K562 (cell line): ENCODE results near the gene PIP4K2C. TPM values are rescaled to one million over a fixed set of nuclear protein-coding genes. Genes with fewer than 3 reads are reported as not detected.

ENCODE experiments used
- BRD4 ChIP-seq: fragments of 200-600 bp; sonication (generic); IDR thresholded peaks from 2 replicates; pipeline ENCODE4 v1.6.1; 2017; ENCODE audit warnings: inconsistent platforms
- CBFA2T3 ChIP-seq: fragments of 450-650 bp; IDR thresholded peaks from 2 replicates; pipeline ENCODE4 v1.6.1; 2017
- CCNT2 ChIP-seq: IDR thresholded peaks from 2 replicates; pipeline ENCODE4 v1.6.1; 2011; ENCODE audit warnings: borderline replicate concordance, low read depth, mild to moderate bottlenecking, moderate library complexity, mixed read lengths, low read length; ENCODE audit not compliant: insufficient read length; ENCODE audit errors: extremely low read depth
- GTF3C2 ChIP-seq: IDR thresholded peaks from 3 replicates; pipeline ENCODE4 v1.6.1; 2011; ENCODE audit warnings: borderline replicate concordance, mild to moderate bottlenecking, moderate library complexity; ENCODE audit not compliant: insufficient read length; ENCODE audit errors: extremely low read depth
- HNRNPL ChIP-seq: fragments of 200-400 bp; formaldehyde crosslinking; IDR thresholded peaks from 2 replicates; pipeline ENCODE4 v1.6.1; 2017; ENCODE audit warnings: low read depth, mild to moderate bottlenecking, low read length
- JUNB ChIP-seq: fragments of 450-650 bp; formaldehyde crosslinking; conservative IDR thresholded peaks from 2 replicates; pipeline ENCODE4 v1.4.0; 2020; ENCODE audit warnings: mild to moderate bottlenecking
- KDM4B ChIP-seq, 2 experiments: fragments of 450-650 bp in 1 of 2; sonication (generic) in 1 of 2; IDR thresholded peaks; 2 replicates each; pipeline ENCODE4 v1.6.1; 2016 to 2017; ENCODE audit warnings: borderline replicate concordance in 2 of 2, antibody characterized with exemption in 1 of 2, low read depth in 1 of 2, mild to moderate bottlenecking in 1 of 2
- NEUROD1 ChIP-seq: fragments of 150-350 bp; IDR thresholded peaks from 2 replicates; pipeline ENCODE4 v1.6.1; 2014; ENCODE audit warnings: borderline replicate concordance, low read length, low read depth; ENCODE audit not compliant: partially characterized antibody
- PML ChIP-seq: IDR thresholded peaks from 2 replicates; pipeline ENCODE4 v1.6.1; 2012; ENCODE audit warnings: low read length, inconsistent platforms
- POLR2A ChIP-seq: fragments of 450-650 bp; conservative IDR thresholded peaks from 2 replicates; pipeline ENCODE4 v1.6.1; 2016
- POLR2AphosphoS5 ChIP-seq: IDR thresholded peaks from 2 replicates; pipeline ENCODE4 v1.6.1; 2011; ENCODE audit warnings: mild to moderate bottlenecking, low read depth, low read length, moderate library complexity; ENCODE audit not compliant: control insufficient read depth, insufficient read depth
- POLR3A ChIP-seq: IDR thresholded peaks from 2 replicates; pipeline ENCODE4 v1.6.1; 2011; ENCODE audit warnings: borderline replicate concordance, mild to moderate bottlenecking, moderate library complexity; ENCODE audit not compliant: insufficient read length, insufficient read depth; ENCODE audit errors: extremely low read depth
- RBM14 ChIP-seq: fragments of 200-400 bp; formaldehyde crosslinking; IDR thresholded peaks from 2 replicates; pipeline ENCODE4 v1.6.1; 2018; ENCODE audit warnings: low read depth, mild to moderate bottlenecking, low read length, moderate library complexity, borderline replicate concordance; ENCODE audit not compliant: insufficient read depth
- SAFB ChIP-seq: fragments of 200-400 bp; formaldehyde crosslinking; IDR thresholded peaks from 2 replicates; pipeline ENCODE4 v1.6.1; 2017; ENCODE audit warnings: low read depth, low read length, borderline replicate concordance
- SREBF1 ChIP-seq: fragments of 150-350 bp; IDR thresholded peaks from 2 replicates; pipeline ENCODE4 v1.6.1; 2014; ENCODE audit warnings: antibody characterized with exemption, low read depth, low read length, borderline replicate concordance
- SUPT5H ChIP-seq: fragments of 450-650 bp; IDR thresholded peaks from 2 replicates; pipeline ENCODE4 v1.6.1; 2016
- ZBTB49 ChIP-seq: sonication (generic); formaldehyde crosslinking; IDR thresholded peaks from 2 replicates; pipeline ENCODE4 v1.8.0; 2022; ENCODE audit warnings: missing genetic modification reagents, mild to moderate bottlenecking, borderline replicate concordance
- ZFP1 ChIP-seq: fragments of 450-650 bp; formaldehyde crosslinking; IDR thresholded peaks from 2 replicates; pipeline ENCODE4 v1.4.0; 2020; ENCODE audit warnings: mild to moderate bottlenecking, mixed read lengths
- ZKSCAN8 ChIP-seq: fragments of 200-800 bp; sonication (Bioruptor generic); IDR thresholded peaks from 2 replicates; pipeline ENCODE4 v1.6.1; 2016; ENCODE audit warnings: missing genetic modification characterization, missing compliant biosample characterization
- ZNF395 ChIP-seq: fragments of 200-800 bp; sonication (Bioruptor generic); IDR thresholded peaks from 2 replicates; pipeline ENCODE4 v1.6.1; 2017; ENCODE audit warnings: missing genetic modification characterization, missing compliant biosample characterization
- polyA plus RNA-seq, 8 experiments: library from polyadenylated mRNA; depleted of rRNA in 4 of 8; stranded (reverse) in 5 of 8; unstranded in 3 of 8; fragments of >200 nt; fragmentation: Nextera tagmentation in 2 of 8; fragmentation: Illumina TruSeq in 1 of 8; extraction: Ambion mirVana in 2 of 8; extraction: Trizol in 1 of 8; gene quantifications; 2 replicates each; pipeline versions ENCODE4 v1.2.1 to v1.2.3, GENCODE V29; 2011 to 2014; ENCODE audit warnings: inconsistent platforms in 1 of 8, missing spikeins in 1 of 8
- total RNA-seq, 7 experiments: library from RNA; depleted of rRNA in 6 of 7; stranded (reverse); fragments of >200 nt in 6 of 7; fragmentation: Illumina TruSeq in 2 of 7; extraction: Trizol in 2 of 7; gene quantifications; 2 replicates each; pipeline versions ENCODE4 v1.2.1 to v1.2.3, GENCODE V29; 2011 to 2021; ENCODE audit warnings: low replicate concordance in 1 of 7

PIP4K2C gene
- total and polyA plus RNA-seq, 9 of the 15 experiments (the other 6 are each of a cell fraction or from before 2014, with no cell fraction given) = 9.0 to 41.4 (median 18.3) TPM

DNA sequence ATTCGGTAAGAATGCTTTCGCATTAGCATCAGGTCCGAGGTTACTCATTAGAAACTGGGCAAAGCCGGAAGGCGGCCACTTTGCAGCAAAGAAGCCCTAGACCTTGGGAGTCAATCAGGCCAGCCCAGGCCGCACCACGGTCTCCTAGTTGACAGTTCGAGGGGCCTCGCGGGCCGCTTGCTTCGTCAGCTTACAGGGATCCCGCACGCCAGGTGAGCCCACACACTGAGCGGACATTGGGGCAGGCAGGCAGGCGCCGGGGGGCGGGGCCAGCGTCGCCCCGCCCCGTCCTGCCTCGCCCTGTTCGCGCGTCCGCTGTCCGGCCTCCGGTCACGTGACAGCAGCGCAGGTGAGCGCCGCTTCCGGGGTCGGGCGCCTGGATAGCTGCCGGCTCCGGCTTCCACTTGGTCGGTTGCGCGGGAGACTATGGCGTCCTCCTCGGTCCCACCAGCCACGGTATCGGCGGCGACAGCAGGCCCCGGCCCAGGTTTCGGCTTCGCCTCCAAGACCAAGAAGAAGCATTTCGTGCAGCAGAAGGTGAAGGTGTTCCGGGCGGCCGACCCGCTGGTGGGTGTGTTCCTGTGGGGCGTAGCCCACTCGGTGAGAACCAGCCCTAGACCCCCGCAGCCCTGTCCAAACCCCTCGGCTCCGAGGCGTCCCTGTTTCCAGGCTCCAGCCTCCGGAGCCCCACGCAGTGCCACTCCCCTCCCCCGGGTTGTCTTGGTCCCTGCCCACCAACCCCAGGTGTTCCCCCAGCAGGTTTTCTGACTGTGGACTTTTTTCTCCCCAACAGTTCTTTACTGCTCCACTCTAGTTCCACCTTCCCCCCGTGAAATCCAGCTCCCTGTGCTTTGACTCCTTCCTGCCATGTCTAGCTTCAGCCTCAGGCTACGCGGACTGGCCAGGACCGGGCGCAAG is at the start of gene PIP4K2C (continued):
- 0 out of 2 replicates have a peak, but pooled peaks have one; percentile 20 for TF ChIP-seq JUNB
- TF ChIP-seq HNRNPL = no peak
- peak; percentile 81 for TF ChIP-seq CCNT2
- TF ChIP-seq ZBTB49 = 0 out of 2 replicates have a peak, but pooled peaks have one; percentile 45
- no peak for TF ChIP-seq GTF3C2
- no peak for TF ChIP-seq CBFA2T3
- TF ChIP-seq ZNF395 (CRISPR knock-in tag) = peak; percentile 72; the same call in 1 of the 2 replicates
- peak; percentile 16 for TF ChIP-seq NEUROD1
- TF ChIP-seq POLR3A = no peak
- peak; percentile 78 for TF ChIP-seq POLR2A
- no peak for TF ChIP-seq BRD4
- 0 out of 2 replicates have a peak, but pooled peaks have one; percentile 57 for TF ChIP-seq SREBF1
- 0 out of 4 replicates have a peak, but pooled peaks of 1 of the 2 experiments have one; percentile 56 for TF ChIP-seq KDM4B (IDR thresholded peaks at IDR 0.05; ENCODE audit: borderline replicate concordance in 2 of 2, low read depth in 1 of 2)
- no peak for TF ChIP-seq ZKSCAN8 (CRISPR knock-in tag)
- peak; percentile 26; the same call in 1 of the 2 replicates for TF ChIP-seq SAFB
- TF ChIP-seq RBM14 = no peak
- TF ChIP-seq POLR2AphosphoS5 = peak; percentile 65
- peak; percentile 48; the same call in 1 of the 2 replicates for TF ChIP-seq ZFP1 (CRISPR knock-in tag)
- peak; percentile 74 for TF ChIP-seq SUPT5H
- no peak; the same call in 1 of the 2 replicates for TF ChIP-seq PML
